Measurements from ENCODE around the gene BRD3. TPM values are rescaled to one million over a fixed set of nuclear protein-coding genes. Genes with fewer than 3 reads are reported as not detected.

Gene BRD3
- total RNA-seq, 1 donor from 2014 or later = 39.6 TPM

- no peak for DNase-seq (ENCODE audit: low read depth)
- Mint-ChIP-seq H3K4me1 (ENCODE audit: low read depth, unreplicated experiment) (peaks cover 8% of the 10 kb centered on the region), H3K27me3 (ENCODE audit: low read depth, unreplicated experiment) (no peaks in the 10 kb centered on the region), H3K9me3 (ENCODE audit: unreplicated experiment) (no peaks in the 10 kb centered on the region), H3K27ac (ENCODE audit: unreplicated experiment) (no peak overlapping the region), H3K4me3 (ENCODE audit: unreplicated experiment) (no peak overlapping the region), H3K36me3 (ENCODE audit: low read depth, unreplicated experiment) (peaks cover 7% of the 10 kb centered on the region)
- Histone ChIP-seq H3K27me3 (ENCODE audit: insufficient read depth, low read length) (no peaks in the 10 kb centered on the region), H3K4me1 (ENCODE audit: insufficient read depth, low read length) (peaks cover 44% of the 10 kb centered on the region), H3K4me3 (ENCODE audit: insufficient read depth, low read depth, low read length) (no peak overlapping the region), H3K36me3 (ENCODE audit: insufficient read depth, low read length) (no peaks in the 10 kb centered on the region), H3K9me3 (ENCODE audit: insufficient read depth, low read depth, low read length) (no peaks in the 10 kb centered on the region), H3K27ac (ENCODE audit: low read depth, low read length) (no peak overlapping the region), H3K9ac (ENCODE audit: low read length) (no peak overlapping the region), H4K20me1 (ENCODE audit: insufficient read depth, low read length) (peaks cover 85% of the 10 kb centered on the region), H3K4me2 (ENCODE audit: low read length) (peak overlapping the region; percentile 64), H3K79me2 (ENCODE audit: insufficient read depth, low read length) (peaks cover 73% of the 10 kb centered on the region), H2AFZ (ENCODE audit: low read depth, low read length) (no peak overlapping the region)
- no peak for TF ChIP-seq EZH2 (IDR thresholded peaks at IDR 0.05; ENCODE audit: insufficient read depth, low read length)
- TF ChIP-seq CTCF (IDR thresholded peaks at IDR 0.05; ENCODE audit: insufficient read depth, low read depth, low read length) = no peak
- no peak for FAIRE-seq
Observed at GRCh38 chr9:134054891-134055811, 12.7 kb downstream of the BRD3 start.

- Mint-ChIP-seq H3K36me3 (ENCODE audit: low read depth, unreplicated experiment) (peaks cover 7% of the 10 kb centered on the region), H3K27ac (ENCODE audit: unreplicated experiment) (no peak overlapping the region), H3K27me3 (ENCODE audit: low read depth, unreplicated experiment) (no peaks in the 10 kb centered on the region), H3K4me1 (ENCODE audit: low read depth, unreplicated experiment) (peaks cover 8% of the 10 kb centered on the region), H3K4me3 (ENCODE audit: unreplicated experiment) (no peak overlapping the region), H3K9me3 (ENCODE audit: unreplicated experiment) (no peaks in the 10 kb centered on the region)
- peaks cover 35% of the 10 kb centered on the region for H3K4me1 ChIP-seq (ENCODE audit: insufficient read depth, low read length)
- H4K20me1 ChIP-seq (ENCODE audit: insufficient read depth, low read length) = peaks cover 83% of the 10 kb centered on the region
- H3K9ac ChIP-seq (ENCODE audit: low read length) = no peak overlapping the region
- DNase-seq (ENCODE audit: low read depth) (no peak), FAIRE-seq (no peak)
- H3K27me3 ChIP-seq (ENCODE audit: insufficient read depth, low read length) = no peaks in the 10 kb centered on the region
- H3K9me3 ChIP-seq (ENCODE audit: insufficient read depth, low read depth, low read length) = no peaks in the 10 kb centered on the region
- H2AFZ ChIP-seq (ENCODE audit: low read depth, low read length) = no peak overlapping the region
- no peak overlapping the region for H3K27ac ChIP-seq (ENCODE audit: low read depth, low read length)
- H3K4me2 ChIP-seq (ENCODE audit: low read length) = no peak overlapping the region
- peaks cover 63% of the 10 kb centered on the region for H3K79me2 ChIP-seq (ENCODE audit: insufficient read depth, low read length)
- TF ChIP-seq EZH2 (IDR thresholded peaks at IDR 0.05; ENCODE audit: insufficient read depth, low read length) = no peak
- no peak for TF ChIP-seq CTCF (IDR thresholded peaks at IDR 0.05; ENCODE audit: insufficient read depth, low read depth, low read length)
- no peaks in the 10 kb centered on the region for H3K36me3 ChIP-seq (ENCODE audit: insufficient read depth, low read length)
- no peak overlapping the region for H3K4me3 ChIP-seq (ENCODE audit: insufficient read depth, low read depth, low read length)
Observed at GRCh38 chr9:134053941-134054761, 13.7 kb downstream of the BRD3 start.

All from astrocyte (in vitro differentiated cells and primary cell).